H9 (cell line): ENCODE data around the gene ERC2. TPM values are rescaled to one million over a fixed set of nuclear protein-coding genes. Genes with fewer than 3 reads are reported as not detected.

Experiments used
- DNase-seq: peaks from one replicate; pipeline ENCODE4 v3.0.0-alpha.2; 2017
- H2AFZ ChIP-seq: one replicate; pipeline ENCODE4 v1.6.1; 2013; ENCODE audit warnings: mild to moderate bottlenecking, low read length, control low read depth, moderate library complexity
- H2AK5ac ChIP-seq: 2 replicates; pipeline ENCODE4 v1.6.1; 2013; ENCODE audit warnings: low read length, control low read depth, mixed read lengths; ENCODE audit not compliant: insufficient read length
- H2BK120ac ChIP-seq: one replicate; pipeline ENCODE4 v1.6.1; 2013; ENCODE audit warnings: low read depth, mild to moderate bottlenecking, low read length, control low read depth, inconsistent platforms; ENCODE audit not compliant: poor library complexity, severe bottlenecking
- H2BK12ac ChIP-seq: 2 replicates; pipeline ENCODE4 v1.6.1; 2013; ENCODE audit warnings: low read length, control low read depth, mixed read lengths, low read depth; ENCODE audit not compliant: insufficient read length
- H2BK15ac ChIP-seq: 2 replicates; pipeline ENCODE4 v1.6.1; 2013; ENCODE audit warnings: low read depth, low read length, control low read depth
- H2BK20ac ChIP-seq: one replicate; pipeline ENCODE4 v1.6.1; 2013; ENCODE audit warnings: low read depth, mild to moderate bottlenecking, low read length, control low read depth, inconsistent platforms; ENCODE audit not compliant: poor library complexity, severe bottlenecking
- H2BK5ac ChIP-seq: 2 replicates; pipeline ENCODE4 v1.6.1; 2013; ENCODE audit warnings: low read length, control low read depth, mixed read lengths; ENCODE audit not compliant: insufficient read length
- H3K14ac ChIP-seq: 2 replicates; pipeline ENCODE4 v1.6.1; 2013; ENCODE audit warnings: low read length, control low read depth; ENCODE audit not compliant: insufficient read depth
- H3K18ac ChIP-seq: 2 replicates; pipeline ENCODE4 v1.6.1; 2013; ENCODE audit warnings: low read depth, mild to moderate bottlenecking, mixed read lengths, low read length, control low read depth; ENCODE audit not compliant: insufficient read length
- H3K23ac ChIP-seq: 2 replicates; pipeline ENCODE4 v1.6.1; 2013; ENCODE audit warnings: low read length, control low read depth, mixed read lengths, low read depth; ENCODE audit not compliant: insufficient read length
- H3K23me2 ChIP-seq: 2 replicates; pipeline ENCODE4 v1.6.1; 2013; ENCODE audit warnings: low read depth, mild to moderate bottlenecking, mixed read lengths, low read length, control low read depth; ENCODE audit not compliant: insufficient read length, poor library complexity, severe bottlenecking
- H3K27ac ChIP-seq: 2 replicates; pipeline ENCODE4 v1.5.1; 2013; ENCODE audit warnings: low read length, control low read depth, mixed read lengths, low read depth; ENCODE audit not compliant: insufficient read length
- H3K27me3 ChIP-seq: 2 replicates; pipeline ENCODE4 v1.6.1; 2013; ENCODE audit warnings: low read length, control low read depth, inconsistent platforms; ENCODE audit not compliant: insufficient read depth
- H3K4ac ChIP-seq: 2 replicates; pipeline ENCODE4 v1.6.1; 2013; ENCODE audit warnings: low read depth, mild to moderate bottlenecking, control low read depth, inconsistent platforms, low read length, moderate library complexity
- H3K4me1 ChIP-seq: 2 replicates; pipeline ENCODE4 v1.6.1; 2013; ENCODE audit warnings: low read length, control low read depth, inconsistent platforms; ENCODE audit not compliant: insufficient read depth
- H3K4me2 ChIP-seq: 2 replicates; pipeline ENCODE4 v1.6.1; 2013; ENCODE audit warnings: low read length, control low read depth, mixed read lengths; ENCODE audit not compliant: insufficient read length, insufficient read depth
- H3K56ac ChIP-seq: 2 replicates; pipeline ENCODE4 v1.6.1; 2013; ENCODE audit warnings: low read depth, mild to moderate bottlenecking, mixed read lengths, low read length, control low read depth; ENCODE audit not compliant: insufficient read length
- H3K79me1 ChIP-seq: 2 replicates; pipeline ENCODE4 v1.6.1; 2013; ENCODE audit warnings: low read depth, mild to moderate bottlenecking, moderate library complexity, low read length, control low read depth, inconsistent platforms; ENCODE audit not compliant: insufficient read depth, poor library complexity, severe bottlenecking
- H3K79me2 ChIP-seq: 2 replicates; pipeline ENCODE4 v1.6.1; 2013; ENCODE audit warnings: low read length, control low read depth, inconsistent platforms; ENCODE audit not compliant: insufficient read depth
- H3K9ac ChIP-seq: 2 replicates; pipeline ENCODE4 v1.6.1; 2013; ENCODE audit warnings: low read length, control low read depth, mixed read lengths; ENCODE audit not compliant: insufficient read length; ENCODE audit errors: extremely low read depth
- H3K9me3 ChIP-seq: one replicate; pipeline ENCODE4 v1.6.1; 2013; ENCODE audit warnings: low read depth, low read length, inconsistent platforms; ENCODE audit not compliant: control insufficient read depth
- H3T11ph ChIP-seq: one replicate; pipeline ENCODE4 v1.6.1; 2013; ENCODE audit warnings: mild to moderate bottlenecking, low read length, control low read depth, inconsistent platforms
- H4K20me1 ChIP-seq: one replicate; pipeline ENCODE4 v1.6.1; 2013; ENCODE audit not compliant: control insufficient read depth, insufficient read length, insufficient read depth
- H4K5ac ChIP-seq: 2 replicates; pipeline ENCODE4 v1.6.1; 2013; ENCODE audit warnings: low read depth, mild to moderate bottlenecking, mixed read lengths, low read length, control low read depth; ENCODE audit not compliant: insufficient read length
- H4K8ac ChIP-seq: replicated peaks from 2 replicates; pipeline ENCODE4 v1.6.1; 2013; ENCODE audit warnings: low read length, control low read depth, mixed read lengths, low read depth; ENCODE audit not compliant: insufficient read length
- H4K91ac ChIP-seq: 2 replicates; pipeline ENCODE4 v1.6.1; 2013; ENCODE audit warnings: low read depth, mild to moderate bottlenecking, moderate library complexity, mixed read lengths, low read length, control low read depth; ENCODE audit not compliant: insufficient read length
- H3K27ac Mint-ChIP-seq, 3 experiments: 2 replicates in 2 of 3; 3 replicates in 1 of 3; pipeline ENCODE4 v1.8.0; 2020 to 2021; ENCODE audit warnings: mixed read lengths in 3 of 3, mild to moderate bottlenecking in 1 of 3, moderate library complexity in 1 of 3
- H3K27me3 Mint-ChIP-seq: 2 replicates; pipeline ENCODE4 v1.8.0; 2021; ENCODE audit warnings: low read depth, mild to moderate bottlenecking, moderate library complexity, mixed read lengths
- H3K36me3 Mint-ChIP-seq, 3 experiments: 2 replicates in 2 of 3; 3 replicates in 1 of 3; pipeline ENCODE4 v1.8.0; 2020 to 2021; ENCODE audit warnings: low read depth in 3 of 3, mixed read lengths in 3 of 3; ENCODE audit not compliant: insufficient read depth in 1 of 3
- H3K4me1 Mint-ChIP-seq, 2 experiments: 2 replicates each; pipeline ENCODE4 v1.8.0; 2020; ENCODE audit warnings: mixed read lengths in 2 of 2
- H3K4me3 Mint-ChIP-seq, 2 experiments: 2 replicates in 1 of 2; 3 replicates in 1 of 2; pipeline ENCODE4 v1.8.0; 2020 to 2021; ENCODE audit warnings: mild to moderate bottlenecking in 2 of 2, mixed read lengths in 2 of 2, moderate library complexity in 1 of 2
- H3K9me3 Mint-ChIP-seq, 2 experiments: 2 replicates in 1 of 2; 3 replicates in 1 of 2; pipeline ENCODE4 v1.8.0; 2020; ENCODE audit warnings: mild to moderate bottlenecking in 2 of 2, mixed read lengths in 2 of 2, moderate library complexity in 1 of 2
- CTCF ChIP-seq: fragments of 200-600 bp; sonication (generic); conservative IDR thresholded peaks from 3 replicates; pipeline ENCODE4 v1.8.0; 2021; ENCODE audit warnings: antibody characterized with exemption, mild to moderate bottlenecking
- WGBS: extraction: QIAGEN DNeasy Blood & Tissue Kit; methylation state at CpG from one replicate; pipeline ENCODE4 v1.1.7; 2013; ENCODE audit warnings: missing lambda C conversion rate, low lambda C conversion rate, mixed read lengths; ENCODE audit not compliant: insufficient read length; ENCODE audit errors: extremely low coverage; 5-methylcytosine and 5-hydroxymethylcytosine counted together
- total RNA-seq: library from RNA; stranded (reverse); gene quantifications from 2 replicates; pipeline ENCODE4 v1.2.1, GENCODE V29; 2021

The ERC2 gene
- total RNA-seq, 1 experiment from 2014 or later: 15.4 TPM

DNA sequence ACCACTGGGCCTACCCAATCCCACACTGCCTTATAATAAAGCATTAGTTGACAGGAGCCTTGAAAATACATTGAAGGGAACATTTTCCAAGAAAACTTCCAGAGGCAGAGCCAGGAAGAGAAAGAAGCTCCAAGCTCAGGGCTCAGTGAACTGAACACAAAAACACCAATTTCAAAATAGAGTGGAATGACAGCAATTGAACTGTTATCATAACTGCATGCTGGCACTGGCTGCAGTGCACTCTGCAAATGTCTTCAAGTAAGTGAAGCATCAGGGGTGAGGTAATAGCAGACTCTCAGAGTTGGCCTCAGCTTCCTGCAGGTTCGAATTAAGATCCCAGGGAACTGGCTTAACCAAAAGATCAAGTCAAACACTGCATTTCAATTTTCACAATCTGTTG lies 593.2 kb downstream of the ERC2 start:
- no peak overlapping the region for H2BK20ac ChIP-seq
- no peak overlapping the region for H4K91ac ChIP-seq
- H3K9ac ChIP-seq: no peak overlapping the region
- Mint-ChIP-seq H3K9me3 (no peaks in the 10 kb centered on the region), H3K4me1 (peaks cover 11 to 20% of the 10 kb centered on the region in 2 experiments), H3K27me3 (no peaks in the 10 kb centered on the region), H3K4me3 (no peak overlapping the region), H3K36me3 (no peaks in the 10 kb centered on the region), H3K27ac (no peak overlapping the region)
- H4K5ac ChIP-seq: no peak overlapping the region
- H3K14ac ChIP-seq: no peak overlapping the region
- H3K27me3 ChIP-seq: no peaks in the 10 kb centered on the region
- H3T11ph ChIP-seq: no peak overlapping the region
- H3K27ac ChIP-seq: no peak overlapping the region
- no peak overlapping the region for H3K23ac ChIP-seq
- no peak overlapping the region for H2BK15ac ChIP-seq
- no peaks in the 10 kb centered on the region for H3K23me2 ChIP-seq
- H3K4me2 ChIP-seq: no peak overlapping the region
- no peaks in the 10 kb centered on the region for H3K9me3 ChIP-seq
- no peak overlapping the region for H3K18ac ChIP-seq
- no peak for TF ChIP-seq CTCF
- no CpG with 5 or more reads among the region's 1 CpG for WGBS
- no peaks in the 10 kb centered on the region for H3K4me1 ChIP-seq
- no peaks in the 10 kb centered on the region for H4K20me1 ChIP-seq
- no peak for DNase-seq
- H2AFZ ChIP-seq: no peak overlapping the region
- H2BK120ac ChIP-seq: no peak overlapping the region
- no peaks in the 10 kb centered on the region for H3K79me1 ChIP-seq
- no peak overlapping the region for H2BK12ac ChIP-seq
- H3K56ac ChIP-seq: no peak overlapping the region
- no peaks in the 10 kb centered on the region for H3K79me2 ChIP-seq
- H4K8ac ChIP-seq: no peak overlapping the region
- H2BK5ac ChIP-seq: no peak overlapping the region
- H3K4ac ChIP-seq: no peak overlapping the region
- H2AK5ac ChIP-seq: no peak overlapping the region
